GM12878 (cell line): ENCODE results near the gene FANCL. TPM values are rescaled to one million over a fixed set of nuclear protein-coding genes. Genes with fewer than 3 reads are reported as not detected.
A peak's percentile ranks its signal among the peaks of the same experiment; 100 is the strongest.

Experiments used
- ATF2 ChIP-seq: IDR thresholded peaks from 2 replicates; pipeline ENCODE4 v1.6.1; 2012; ENCODE audit warnings: low read length, inconsistent platforms
- ATF3 ChIP-seq: IDR thresholded peaks from 2 replicates; pipeline ENCODE4 v1.6.1; 2011; ENCODE audit warnings: low read depth, mild to moderate bottlenecking, low read length, moderate library complexity, borderline replicate concordance; ENCODE audit errors: extremely low read depth
- ATF7 ChIP-seq: fragments of 450-650 bp; IDR thresholded peaks from 2 replicates; pipeline ENCODE4 v1.6.1; 2016; ENCODE audit warnings: low read depth, mild to moderate bottlenecking
- BMI1 ChIP-seq: fragments of 450-650 bp; IDR thresholded peaks from 2 replicates; pipeline ENCODE4 v1.6.1; 2016; ENCODE audit warnings: mild to moderate bottlenecking, moderate library complexity, borderline replicate concordance
- CHD4 ChIP-seq: fragments of 200-600 bp; sonication (generic); IDR thresholded peaks from 2 replicates; pipeline ENCODE4 v1.6.1; 2016; ENCODE audit warnings: mild to moderate bottlenecking
- EED ChIP-seq: sonication (generic); IDR thresholded peaks from 2 replicates; pipeline ENCODE4 v1.6.1; 2016; ENCODE audit warnings: antibody characterized with exemption, low read depth
- GATAD2B ChIP-seq: fragments of 450-650 bp; conservative IDR thresholded peaks from 2 replicates; pipeline ENCODE4 v1.6.1; 2017; ENCODE audit warnings: low read depth, mild to moderate bottlenecking, moderate library complexity
- HCFC1 ChIP-seq: fragments of 150-350 bp; IDR thresholded peaks from 2 replicates; pipeline ENCODE4 v1.6.1; 2014; ENCODE audit warnings: low read length
- MYC ChIP-seq: IDR thresholded peaks from 2 replicates; pipeline ENCODE4 v1.6.1; 2011; ENCODE audit warnings: mild to moderate bottlenecking, low read length, moderate library complexity, inconsistent platforms; ENCODE audit not compliant: insufficient read depth, insufficient replicate concordance, insufficient read length, severe bottlenecking
- NFXL1 ChIP-seq: fragments of 450-650 bp; IDR thresholded peaks from 2 replicates; pipeline ENCODE4 v1.6.1; 2017; ENCODE audit warnings: antibody characterized with exemption, mild to moderate bottlenecking, borderline replicate concordance
- NFYB ChIP-seq: IDR thresholded peaks from 2 replicates; pipeline ENCODE4 v1.6.1; 2011; ENCODE audit warnings: low read depth, mild to moderate bottlenecking, low read length, improper control_type of control experiment, moderate library complexity; ENCODE audit not compliant: insufficient read depth
- PAX5 ChIP-seq: IDR thresholded peaks from 2 replicates; pipeline ENCODE4 v1.6.1; 2011; ENCODE audit warnings: low read depth, low read length, borderline replicate concordance
- PML ChIP-seq: IDR thresholded peaks from 2 replicates; pipeline ENCODE4 v1.6.1; 2012; ENCODE audit warnings: low read length, inconsistent platforms
- POLR2A ChIP-seq: IDR thresholded peaks from 2 replicates; pipeline ENCODE4 v1.6.1; 2011; ENCODE audit warnings: low read depth, mild to moderate bottlenecking, low read length
- POLR2AphosphoS2 ChIP-seq: IDR thresholded peaks from 2 replicates; pipeline ENCODE4 v1.6.1; 2011; ENCODE audit warnings: low read depth, mild to moderate bottlenecking, low read length, improper control_type of control experiment, moderate library complexity
- RUNX3 ChIP-seq: IDR thresholded peaks from 2 replicates; pipeline ENCODE4 v1.6.1; 2012; ENCODE audit warnings: low read length, inconsistent platforms
- SREBF2 ChIP-seq: IDR thresholded peaks from 2 replicates; pipeline ENCODE4 v1.6.1; 2012; ENCODE audit warnings: mild to moderate bottlenecking, low read length
- SRF ChIP-seq, 2 experiments: IDR thresholded peaks; 2 replicates each; pipeline ENCODE4 v1.6.1; 2011; ENCODE audit warnings: low read depth in 2 of 2, low read length in 2 of 2, mild to moderate bottlenecking in 1 of 2, moderate library complexity in 1 of 2
- ZBED1 ChIP-seq: IDR thresholded peaks from 2 replicates; pipeline ENCODE4 v1.6.1; 2016; ENCODE audit warnings: borderline replicate concordance
- ZBTB11 ChIP-seq: fragments of 450-650 bp; formaldehyde crosslinking; IDR thresholded peaks from 2 replicates; pipeline ENCODE4 v1.5.0; 2022; ENCODE audit warnings: mild to moderate bottlenecking, missing genetic modification characterization
- ZNF217 ChIP-seq: fragments of 450-650 bp; IDR thresholded peaks from 2 replicates; pipeline ENCODE4 v1.6.1; 2017; ENCODE audit warnings: antibody characterized with exemption, mild to moderate bottlenecking
- polyA plus RNA-seq, 11 experiments: library from polyadenylated mRNA; depleted of rRNA in 4 of 11; unstranded in 6 of 11; stranded (reverse) in 5 of 11; fragments of >200 nt; fragmentation: Nextera tagmentation in 4 of 11; fragmentation: Illumina TruSeq in 1 of 11; extraction: Ambion mirVana in 4 of 11; extraction: Trizol in 1 of 11; gene quantifications; 1 replicate in 1 of 11; 2 replicates in 10 of 11; pipeline versions ENCODE4 v1.2.1 to v1.2.3, GENCODE V29; 2011 to 2016; ENCODE audit warnings: inconsistent platforms in 2 of 11, missing spikeins in 2 of 11, low read depth in 1 of 11
- total RNA-seq, 4 experiments: library from RNA; depleted of rRNA in 3 of 4; stranded (reverse); fragments of >200 nt in 3 of 4; fragmentation: Illumina TruSeq in 1 of 4; extraction: Trizol in 1 of 4; gene quantifications; 2 replicates each; pipeline versions ENCODE4 v1.2.1 to v1.2.3, GENCODE V29; 2013 to 2021
- TF ChIP-seq, protein P1 (sequence below): fragments of 450-650 bp; IDR thresholded peaks from 2 replicates; pipeline ENCODE4 v1.6.1; 2016; ENCODE audit warnings: mild to moderate bottlenecking, moderate library complexity, borderline replicate concordance

The FANCL gene
- total and polyA plus RNA-seq, 10 of the 15 experiments (the other 5 are each of a cell fraction or from before 2014, with no cell fraction given) = 30.8 to 90.5 (median 52.3) TPM

- TF ChIP-seq NFYB (no peak), POLR2AphosphoS2 (peak; percentile 67; the same call in 1 of the 2 replicates), ZNF217 (no peak), ATF2 (no peak), SREBF2 (no peak), BMI1 (no peak), EED (peak; percentile 94), PML (peak; percentile 68), NFXL1 (no peak), HCFC1 (no peak), ATF3 (no peak), RUNX3 (peak; percentile 37; the same call in 1 of the 2 replicates), ZBED1 (0 out of 2 replicates have a peak, but pooled peaks have one; percentile 42), SRF (IDR thresholded peaks at IDR 0.05; ENCODE audit: low read depth in 2 of 2, low read length in 2 of 2) (no peak), PAX5 (peak; percentile 94), CHD4 (no peak), ZBTB11 (CRISPR knock-in tag) (no peak), GATAD2B (peak; percentile 60), ATF7 (no peak), POLR2A (peak; percentile 95), MYC (no peak)
- TF ChIP-seq, protein P1, sequence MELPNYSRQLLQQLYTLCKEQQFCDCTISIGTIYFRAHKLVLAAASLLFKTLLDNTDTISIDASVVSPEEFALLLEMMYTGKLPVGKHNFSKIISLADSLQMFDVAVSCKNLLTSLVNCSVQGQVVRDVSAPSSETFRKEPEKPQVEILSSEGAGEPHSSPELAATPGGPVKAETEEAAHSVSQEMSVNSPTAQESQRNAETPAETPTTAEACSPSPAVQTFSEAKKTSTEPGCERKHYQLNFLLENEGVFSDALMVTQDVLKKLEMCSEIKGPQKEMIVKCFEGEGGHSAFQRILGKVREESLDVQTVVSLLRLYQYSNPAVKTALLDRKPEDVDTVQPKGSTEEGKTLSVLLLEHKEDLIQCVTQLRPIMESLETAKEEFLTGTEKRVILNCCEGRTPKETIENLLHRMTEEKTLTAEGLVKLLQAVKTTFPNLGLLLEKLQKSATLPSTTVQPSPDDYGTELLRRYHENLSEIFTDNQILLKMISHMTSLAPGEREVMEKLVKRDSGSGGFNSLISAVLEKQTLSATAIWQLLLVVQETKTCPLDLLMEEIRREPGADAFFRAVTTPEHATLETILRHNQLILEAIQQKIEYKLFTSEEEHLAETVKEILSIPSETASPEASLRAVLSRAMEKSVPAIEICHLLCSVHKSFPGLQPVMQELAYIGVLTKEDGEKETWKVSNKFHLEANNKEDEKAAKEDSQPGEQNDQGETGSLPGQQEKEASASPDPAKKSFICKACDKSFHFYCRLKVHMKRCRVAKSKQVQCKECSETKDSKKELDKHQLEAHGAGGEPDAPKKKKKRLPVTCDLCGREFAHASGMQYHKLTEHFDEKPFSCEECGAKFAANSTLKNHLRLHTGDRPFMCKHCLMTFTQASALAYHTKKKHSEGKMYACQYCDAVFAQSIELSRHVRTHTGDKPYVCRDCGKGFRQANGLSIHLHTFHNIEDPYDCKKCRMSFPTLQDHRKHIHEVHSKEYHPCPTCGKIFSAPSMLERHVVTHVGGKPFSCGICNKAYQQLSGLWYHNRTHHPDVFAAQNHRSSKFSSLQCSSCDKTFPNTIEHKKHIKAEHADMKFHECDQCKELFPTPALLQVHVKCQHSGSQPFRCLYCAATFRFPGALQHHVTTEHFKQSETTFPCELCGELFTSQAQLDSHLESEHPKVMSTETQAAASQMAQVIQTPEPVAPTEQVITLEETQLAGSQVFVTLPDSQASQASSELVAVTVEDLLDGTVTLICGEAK = peak; percentile 61; the same call in 1 of the 2 replicates
Observed at GRCh38 chr2:58240670-58241545, at the start of gene FANCL (continued).
